SKM-1 treated with dmso at 0.1 percent for 144 hours (cell line): Measurements from ENCODE around the gene TAF8.
"Not testable (repeated sequence)": the region's sequence is repeated elsewhere in the genome, so short reads cannot be mapped to it uniquely, and the experiment has no call there.

ENCODE experiments used
- DNase-seq: peaks from one replicate; lab custom pipeline; 2025; ENCODE audit not compliant: unreplicated experiment; lab: John Stamatoyannopoulos, UW

The TAF8 gene

GRCh38 chr6:42050297-42051267, at the start of gene TAF8:
Gene TAF8 (plus strand): TSS chr6:42050524. CDS start chr6:42050542, 18 bp downstream.
- peak; percentile 89 for DNase-seq

GRCh38 chr6:42001506-42001905, 48.8 kb upstream of the TAF8 start:
- DNase-seq, result no peak

- not testable (repeated sequence) for DNase-seq
Observed at GRCh38 chr6:42003658-42004057, 46.7 kb upstream of the TAF8 start.

- no peak for DNase-seq
Observed at GRCh38 chr6:42007286-42008137, 42.8 kb upstream of the TAF8 start.

- DNase-seq, result not testable (repeated sequence)
Observed at GRCh38 chr6:42008138-42008528, 42.2 kb upstream of the TAF8 start.

- no peak for DNase-seq
Observed at GRCh38 chr6:42009844-42010184, 40.5 kb upstream of the TAF8 start.

- peak; percentile 59 for DNase-seq
Observed at GRCh38 chr6:42010185-42010891, 40.0 kb upstream of the TAF8 start.

GRCh38 chr6:42010909-42011308, 39.4 kb upstream of the TAF8 start:
- DNase-seq, result no peak

GRCh38 chr6:42012501-42013133, 37.7 kb upstream of the TAF8 start:
- DNase-seq, result no peak

- DNase-seq, result no peak
Observed at GRCh38 chr6:42013134-42013516, 37.2 kb upstream of the TAF8 start.

GRCh38 chr6:42017021-42017643, 33.2 kb upstream of the TAF8 start:
- DNase-seq, result peak; percentile 49

GRCh38 chr6:42020967-42021366, 29.4 kb upstream of the TAF8 start:
- no peak for DNase-seq

GRCh38 chr6:42021847-42022754, 28.2 kb upstream of the TAF8 start:
- DNase-seq, result no peak

- DNase-seq, result no peak
Observed at GRCh38 chr6:42022755-42023384, 27.5 kb upstream of the TAF8 start.

GRCh38 chr6:42025066-42025844, 25.1 kb upstream of the TAF8 start:
- no peak for DNase-seq

- no peak for DNase-seq
Observed at GRCh38 chr6:42025845-42026243, 24.5 kb upstream of the TAF8 start.

GRCh38 chr6:42026540-42026939, 23.8 kb upstream of the TAF8 start:
- no peak for DNase-seq
